ENCODE measurements around the gene GABRR3.

The GABRR3 gene

GRCh38 chr3:97988784-97989568, 46.1 kb downstream of the GABRR3 start:
- DNase-seq = no peak

GRCh38 chr3:97987306-97987705, 47.8 kb downstream of the GABRR3 start:
- no peak for DNase-seq

GRCh38 chr3:97983933-97984491, 51.1 kb downstream of the GABRR3 start:
- no peak for DNase-seq

- DNase-seq = no peak
Observed at GRCh38 chr3:97981886-97982285, 53.2 kb downstream of the GABRR3 start.

- no peak for DNase-seq
Observed at GRCh38 chr3:97979610-97980009, 55.5 kb downstream of the GABRR3 start.

- DNase-seq = no peak
Observed at GRCh38 chr3:97975466-97975865, 59.6 kb downstream of the GABRR3 start.

DNA sequence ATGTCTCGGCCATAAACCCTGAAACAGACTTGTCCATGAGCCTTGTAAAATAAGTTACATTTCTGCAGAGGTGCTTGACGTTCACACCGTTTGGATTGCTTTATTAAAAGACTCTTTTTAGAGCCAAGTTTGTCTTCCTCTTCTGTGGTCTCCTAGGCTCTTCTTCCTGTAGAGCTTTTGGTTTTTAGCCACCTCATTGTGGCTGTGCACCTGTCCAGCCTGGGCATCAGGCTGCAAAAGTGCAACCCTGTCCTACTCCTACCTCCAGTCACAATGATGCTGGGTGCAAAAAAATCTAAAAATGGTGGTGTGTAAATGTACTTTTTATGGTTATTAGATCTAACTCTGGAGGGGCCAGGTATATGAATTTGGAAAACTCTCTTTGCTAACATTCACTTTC, 60.1 kb downstream of the GABRR3 start:
- DNase-seq = no peak

- no peak for DNase-seq
Observed at GRCh38 chr3:97972976-97973375, 62.1 kb downstream of the GABRR3 start.

- peak; percentile 78 to 82 for DNase-seq
Observed at GRCh38 chr3:97971679-97972567, 63.2 kb downstream of the GABRR3 start, which contains the start of gene RIOX2. TSS of gene RIOX2 (minus strand) at chr3:97972431. CDS start at chr3:97967593, 4,838 bp downstream.

GRCh38 chr3:97970956-97971620, 64.0 kb downstream of the GABRR3 start:
- DNase-seq = no peak

- DNase-seq = no peak
Observed at GRCh38 chr3:97970156-97970555, 65.0 kb downstream of the GABRR3 start.

GRCh38 chr3:97969541-97969940, 65.6 kb downstream of the GABRR3 start:
- no peak for DNase-seq

- DNase-seq = no peak
Observed at GRCh38 chr3:97968376-97968775, 66.7 kb downstream of the GABRR3 start.

GRCh38 chr3:97967966-97968365, 67.1 kb downstream of the GABRR3 start:
- no peak for DNase-seq

DNA sequence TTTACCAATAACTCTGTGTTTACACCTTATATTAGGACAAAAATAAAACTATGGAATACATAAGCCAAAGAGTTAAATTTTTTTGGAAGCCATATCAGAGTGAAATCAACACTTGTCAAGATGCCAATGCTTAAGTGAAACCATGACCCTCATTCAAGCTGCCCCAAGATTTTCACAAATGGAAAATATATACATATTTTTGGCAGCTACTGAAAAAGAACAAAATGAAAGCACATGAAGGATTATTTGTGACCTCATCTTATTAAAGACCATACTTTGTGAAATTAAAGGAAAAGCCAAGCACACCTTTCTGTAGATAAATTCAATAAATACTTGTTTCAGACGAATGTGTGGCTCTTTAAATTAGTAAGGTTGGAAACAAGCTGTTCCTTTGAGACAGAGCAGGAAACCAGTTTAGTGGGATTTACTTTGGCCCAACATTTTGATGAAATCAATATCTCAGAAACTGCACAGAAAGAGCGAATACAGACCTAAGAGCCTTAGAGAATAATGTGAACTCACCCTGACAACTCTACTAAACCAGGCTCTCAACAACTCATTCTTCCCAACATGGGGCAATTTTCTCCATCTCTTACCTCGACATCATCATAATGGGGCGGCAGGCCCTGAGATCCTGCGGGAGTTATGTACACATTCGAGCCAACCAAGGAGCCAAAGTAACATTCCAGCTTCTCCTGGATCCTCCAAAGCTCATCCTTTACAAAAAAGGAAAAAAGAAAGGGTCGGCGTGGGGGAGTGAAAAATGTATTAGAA, 73.9 kb downstream of the GABRR3 start:
- no peak for DNase-seq

DNA sequence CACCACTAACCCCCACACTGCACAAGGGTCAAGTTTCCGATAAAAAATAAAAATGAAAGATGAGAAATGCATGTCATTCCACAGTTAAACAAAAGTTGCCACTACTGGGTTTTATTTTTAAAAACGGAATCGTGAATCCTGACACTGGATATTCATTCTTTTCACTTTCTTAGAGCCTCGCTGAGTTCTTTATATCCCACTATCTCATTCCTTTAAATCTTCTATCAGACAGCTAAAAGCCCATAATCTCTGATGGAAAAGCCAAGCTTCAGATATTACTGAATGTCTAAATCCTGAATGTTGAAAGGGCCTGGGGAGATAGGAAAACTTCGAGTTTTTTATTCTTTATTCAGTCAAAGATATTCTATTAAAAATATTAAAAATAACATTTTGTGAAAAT, 74.6 kb downstream of the GABRR3 start:
- DNase-seq = no peak

DNA sequence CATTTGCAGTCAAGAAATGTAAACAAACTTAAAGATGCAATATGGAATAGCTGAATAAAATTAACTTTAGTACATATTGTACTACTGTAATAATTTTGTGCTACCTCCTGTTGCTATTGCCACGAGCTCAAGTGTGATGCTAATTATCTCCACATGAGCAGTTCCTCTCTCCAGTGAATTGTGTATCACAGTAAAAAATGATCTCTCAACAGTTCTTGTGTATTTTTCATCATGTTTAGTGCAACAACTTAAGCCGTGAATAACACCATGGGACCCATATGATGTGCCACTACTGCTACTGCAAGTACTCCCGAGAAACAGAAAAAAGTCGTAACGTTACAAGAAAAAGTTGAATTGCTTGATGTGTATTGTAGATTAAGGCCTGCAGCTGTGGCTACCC, 75.2 kb downstream of the GABRR3 start:
- no peak for DNase-seq

DNA sequence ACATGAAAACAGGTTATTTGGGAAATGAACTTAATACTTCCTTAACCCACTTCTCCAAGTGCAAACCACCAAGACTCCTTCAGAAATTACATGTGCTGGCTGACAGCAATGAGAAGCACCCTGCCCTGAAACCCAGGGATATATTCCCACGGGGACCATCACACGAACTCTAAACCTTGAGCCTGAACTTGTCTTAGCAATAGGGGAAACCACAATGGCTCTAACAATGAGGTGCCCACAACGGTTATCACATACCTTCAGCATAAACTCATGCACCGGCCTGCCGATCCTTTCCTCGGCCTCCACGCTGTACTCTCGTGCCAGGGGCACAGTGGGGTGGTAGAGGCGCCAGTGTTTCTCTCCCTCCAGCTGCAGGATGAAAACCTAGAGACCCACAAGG, 76.3 kb downstream of the GABRR3 start:
- DNase-seq = no peak

GRCh38 chr3:97958396-97958795, 76.7 kb downstream of the GABRR3 start:
- DNase-seq = no peak

DNA sequence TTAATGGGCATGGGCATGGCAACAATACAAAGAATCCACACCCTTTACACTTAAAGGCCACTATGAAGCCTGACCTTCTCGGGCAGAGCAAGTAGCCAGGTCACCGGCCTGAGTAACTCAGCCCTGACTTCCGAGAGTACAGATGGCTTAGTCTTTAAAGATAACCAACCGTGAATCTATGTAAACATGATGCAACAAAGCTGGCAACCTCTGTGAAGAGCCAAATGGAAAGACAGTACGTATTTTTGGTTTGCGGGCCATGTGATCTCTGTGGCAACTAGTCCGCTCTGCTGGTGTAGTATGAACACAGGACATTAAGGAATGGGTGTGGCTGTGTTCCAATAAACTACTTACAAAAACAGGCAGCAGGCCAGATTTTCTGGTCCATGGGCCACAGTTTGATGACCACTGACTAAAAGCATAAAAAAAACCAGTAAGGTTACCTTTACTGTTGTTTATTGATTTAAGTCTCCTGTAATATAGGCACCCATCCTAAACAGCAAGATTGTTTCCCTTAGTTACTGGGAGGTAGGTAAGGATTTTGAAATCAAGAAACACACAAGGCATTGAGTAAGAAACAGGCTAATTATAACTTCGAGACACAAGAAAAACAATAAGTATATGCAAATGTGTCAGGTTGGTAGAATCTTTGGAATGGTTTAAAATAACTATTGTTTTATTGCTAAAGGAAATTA, 77.4 kb downstream of the GABRR3 start:
- DNase-seq = no peak

GRCh38 chr3:97956051-97956450, 79.1 kb downstream of the GABRR3 start:
- no peak for DNase-seq

Data from activated CD4-positive, alpha-beta T cell treated with anti-CD3 and anti-CD28 coated beads, Interleukin-2, amount 50 U/mL, for 4 hours (primary cell).